HG03460 (cell line): Measurements from ENCODE around the gene MTAP.

Experiments used
- ATAC-seq: cut with Tn5 transposase; IDR thresholded peaks from one replicate; pipeline ENCODE4 v1.9.1; 2021; ENCODE audit not compliant: unreplicated experiment

The MTAP gene

GRCh38 chr9:21804331-21804730 lies 1.9 kb downstream of the MTAP start:
- ATAC-seq = no peak

GRCh38 chr9:21804791-21805190 lies 2.4 kb downstream of the MTAP start:
- no peak for ATAC-seq

GRCh38 chr9:21806644-21807043 lies 4.2 kb downstream of the MTAP start:
- no peak for ATAC-seq

- no peak for ATAC-seq
Observed at GRCh38 chr9:21810388-21810787, 8.0 kb downstream of the MTAP start.

- ATAC-seq = no peak
Observed at GRCh38 chr9:21810881-21811280, 8.4 kb downstream of the MTAP start.

- no peak for ATAC-seq
Observed at GRCh38 chr9:21811914-21812313, 9.5 kb downstream of the MTAP start.

- no peak for ATAC-seq
Observed at GRCh38 chr9:21812415-21812814, 10.0 kb downstream of the MTAP start.

GRCh38 chr9:21812946-21813568 lies 10.6 kb downstream of the MTAP start:
- ATAC-seq = peak; percentile 52

- peak; percentile 38 for ATAC-seq
Observed at GRCh38 chr9:21813575-21814473, 11.4 kb downstream of the MTAP start.

- ATAC-seq = no peak
Observed at GRCh38 chr9:21815643-21816042, 13.2 kb downstream of the MTAP start.

GRCh38 chr9:21817176-21817575 lies 14.7 kb downstream of the MTAP start:
- ATAC-seq = no peak

- ATAC-seq = peak; percentile 51
Observed at GRCh38 chr9:21825637-21826036, 23.2 kb downstream of the MTAP start.

GRCh38 chr9:21828853-21829410 lies 26.5 kb downstream of the MTAP start:
- ATAC-seq = no peak

- ATAC-seq = no peak
Observed at GRCh38 chr9:21830589-21830988, 28.2 kb downstream of the MTAP start.

- peak; percentile 44 for ATAC-seq
Observed at GRCh38 chr9:21831841-21832509, 29.5 kb downstream of the MTAP start.

- peak; percentile 77 for ATAC-seq
Observed at GRCh38 chr9:21833090-21833801, 30.8 kb downstream of the MTAP start.

GRCh38 chr9:21835121-21835520 lies 32.7 kb downstream of the MTAP start:
- ATAC-seq = no peak

GRCh38 chr9:21836437-21837161 lies 34.2 kb downstream of the MTAP start:
- ATAC-seq = no peak

- ATAC-seq = no peak
Observed at GRCh38 chr9:21837501-21837900, 35.1 kb downstream of the MTAP start.

GRCh38 chr9:21840647-21841046 lies 38.2 kb downstream of the MTAP start:
- ATAC-seq = no peak
